Measurements from ENCODE around the gene SH3PXD2B.
A peak's percentile ranks its signal among the peaks of the same experiment; 100 is the strongest.

The SH3PXD2B gene

GRCh38 chr5:172493461-172493860 lies 39.1 kb upstream of the SH3PXD2B start:
- Mint-ChIP-seq H3K36me3 (ENCODE audit: low read depth) (peaks cover 5% of the 10 kb centered on the region), H3K27me3 (ENCODE audit: low read depth) (peaks cover 27% of the 10 kb centered on the region), H3K4me3 (no peak overlapping the region), H3K9me3 (no peaks in the 10 kb centered on the region), H3K4me1 (peaks cover 8% of the 10 kb centered on the region), H3K27ac (peak overlapping the region in 1 of 3 experiments; percentile 62)
- no peak for TF ChIP-seq CTCF (IDR thresholded peaks at IDR 0.05; ENCODE audit: unreplicated experiment in 3 of 3)

GRCh38 chr5:172493002-172493401 lies 38.7 kb upstream of the SH3PXD2B start:
- Mint-ChIP-seq H3K4me1 (peaks cover 8% of the 10 kb centered on the region), H3K27me3 (ENCODE audit: low read depth) (peaks cover 27% of the 10 kb centered on the region), H3K27ac (no peak overlapping the region), H3K9me3 (no peaks in the 10 kb centered on the region), H3K36me3 (ENCODE audit: low read depth) (peaks cover 5% of the 10 kb centered on the region), H3K4me3 (no peak overlapping the region)
- no peak for TF ChIP-seq CTCF (IDR thresholded peaks at IDR 0.05; ENCODE audit: unreplicated experiment in 3 of 3)

DNA sequence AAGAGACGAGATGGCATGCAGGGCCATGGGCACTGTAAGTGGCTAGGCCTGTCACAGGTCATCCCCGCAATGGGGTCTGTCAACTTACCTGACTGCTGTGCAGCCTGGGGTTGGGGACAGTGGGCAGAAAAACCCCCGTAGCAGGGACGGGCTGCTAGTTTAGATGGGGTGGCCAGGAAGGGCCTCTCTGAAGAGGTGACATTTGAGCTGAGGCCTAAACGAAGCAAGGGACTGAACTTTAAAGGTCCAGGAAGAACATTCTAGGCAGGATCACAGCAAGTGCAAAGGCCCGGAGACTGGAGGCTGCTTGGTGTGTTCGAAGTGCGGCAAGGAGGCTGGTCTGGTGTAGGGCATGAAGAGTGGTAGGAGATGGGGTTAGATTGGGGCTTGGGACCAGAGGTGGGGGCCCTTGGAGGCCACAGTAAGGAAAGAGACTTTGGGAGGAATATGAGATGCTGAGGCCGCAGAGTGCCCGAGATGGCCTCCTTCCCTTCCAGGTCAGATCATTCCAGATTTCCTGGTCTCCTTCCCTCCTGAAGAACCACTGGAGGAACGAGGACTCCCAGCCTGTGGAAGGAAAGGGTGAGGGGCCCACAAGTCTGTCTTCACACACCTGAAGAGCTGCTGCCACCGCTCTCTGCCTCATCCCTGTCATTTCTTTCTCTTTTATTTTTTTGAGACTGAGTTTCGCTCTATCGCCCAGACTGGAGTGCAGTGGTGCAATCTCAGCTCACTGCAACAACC lies 37.9 kb upstream of the SH3PXD2B start:
- Mint-ChIP-seq H3K4me3 (no peak overlapping the region), H3K36me3 (ENCODE audit: low read depth) (peaks cover 5% of the 10 kb centered on the region), H3K27ac (no peak overlapping the region), H3K9me3 (no peaks in the 10 kb centered on the region), H3K27me3 (ENCODE audit: low read depth) (peaks cover 20% of the 10 kb centered on the region), H3K4me1 (peaks cover 8% of the 10 kb centered on the region)
- TF ChIP-seq CTCF (IDR thresholded peaks at IDR 0.05; ENCODE audit: unreplicated experiment in 3 of 3) = no peak

- H3K9me3 Mint-ChIP-seq = no peaks in the 10 kb centered on the region
- H3K4me1 Mint-ChIP-seq = peaks cover 5% of the 10 kb centered on the region
- H3K27me3 Mint-ChIP-seq (ENCODE audit: low read depth) = peaks cover 18% of the 10 kb centered on the region
- no peak overlapping the region for H3K27ac Mint-ChIP-seq
- peaks cover 5% of the 10 kb centered on the region for H3K36me3 Mint-ChIP-seq (ENCODE audit: low read depth)
- no peak for TF ChIP-seq CTCF (IDR thresholded peaks at IDR 0.05; ENCODE audit: unreplicated experiment in 3 of 3)
- no peak overlapping the region for H3K4me3 Mint-ChIP-seq
Observed at GRCh38 chr5:172491481-172491880, 37.2 kb upstream of the SH3PXD2B start.

GRCh38 chr5:172490514-172491461 lies 36.5 kb upstream of the SH3PXD2B start:
- peaks cover 5% of the 10 kb centered on the region for H3K4me1 Mint-ChIP-seq
- TF ChIP-seq CTCF (IDR thresholded peaks at IDR 0.05; ENCODE audit: unreplicated experiment in 3 of 3) = no peak
- H3K4me3 Mint-ChIP-seq = no peak overlapping the region
- H3K36me3 Mint-ChIP-seq (ENCODE audit: low read depth) = peaks cover 5% of the 10 kb centered on the region
- no peaks in the 10 kb centered on the region for H3K9me3 Mint-ChIP-seq
- peaks cover 18% of the 10 kb centered on the region for H3K27me3 Mint-ChIP-seq (ENCODE audit: low read depth)
- H3K27ac Mint-ChIP-seq = no peak overlapping the region

Data from nephron (organoid).